ENCODE data around the gene DNM3.

Gene DNM3

DNA sequence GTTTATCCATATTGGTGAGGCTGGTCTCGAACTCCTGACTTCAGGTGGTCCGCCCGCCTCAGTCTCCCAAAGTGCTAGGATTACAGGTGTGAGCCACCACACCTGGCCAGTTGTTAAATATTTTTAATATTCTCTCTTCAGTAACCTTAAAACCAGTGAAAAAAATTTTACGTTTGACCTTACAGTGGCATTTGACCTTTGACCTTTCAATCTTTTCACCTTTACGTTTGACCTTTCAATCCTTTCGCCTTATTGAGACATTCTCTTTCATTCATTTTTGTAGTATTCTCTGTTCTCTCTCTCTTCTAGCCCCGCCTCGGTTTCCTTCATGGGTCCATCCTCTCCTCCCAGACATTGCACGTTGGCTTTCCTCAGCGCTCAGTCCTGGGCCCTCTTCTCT lies 277.9 kb downstream of the DNM3 start:
- DNase-seq: no peak

GRCh38 chr1:172120381-172120780 lies 279.1 kb downstream of the DNM3 start:
- DNase-seq: no peak

DNA sequence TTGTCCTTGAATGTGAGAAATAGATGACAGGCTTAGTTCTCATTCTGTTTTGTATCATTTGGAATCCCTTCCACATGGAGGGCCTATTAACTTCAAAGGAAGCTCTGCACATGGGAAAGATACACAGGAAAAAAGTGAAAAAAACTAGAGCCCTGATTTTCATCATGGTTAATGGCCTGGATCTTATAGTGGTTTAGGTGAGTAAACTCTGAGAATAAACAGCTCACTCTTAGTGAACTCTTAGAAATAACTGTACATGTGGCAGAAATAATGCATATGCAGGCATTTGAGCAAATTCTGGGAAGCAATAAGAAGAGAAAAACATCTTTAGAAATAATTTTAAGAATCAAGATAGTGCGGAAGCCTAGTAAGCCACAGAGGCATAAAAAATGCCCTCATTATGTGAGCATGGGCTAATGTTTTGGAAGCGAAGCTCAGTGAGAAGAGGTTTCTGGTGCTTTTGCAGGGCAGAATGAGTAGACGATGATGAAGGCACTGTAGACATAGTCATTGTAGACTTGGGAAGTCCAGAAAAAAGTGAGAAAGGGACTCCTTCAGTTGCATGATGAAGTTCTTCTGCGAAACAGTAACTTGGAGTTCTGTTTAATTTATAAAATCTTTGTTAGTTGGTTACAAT lies 279.9 kb downstream of the DNM3 start:
- DNase-seq: no peak

DNA sequence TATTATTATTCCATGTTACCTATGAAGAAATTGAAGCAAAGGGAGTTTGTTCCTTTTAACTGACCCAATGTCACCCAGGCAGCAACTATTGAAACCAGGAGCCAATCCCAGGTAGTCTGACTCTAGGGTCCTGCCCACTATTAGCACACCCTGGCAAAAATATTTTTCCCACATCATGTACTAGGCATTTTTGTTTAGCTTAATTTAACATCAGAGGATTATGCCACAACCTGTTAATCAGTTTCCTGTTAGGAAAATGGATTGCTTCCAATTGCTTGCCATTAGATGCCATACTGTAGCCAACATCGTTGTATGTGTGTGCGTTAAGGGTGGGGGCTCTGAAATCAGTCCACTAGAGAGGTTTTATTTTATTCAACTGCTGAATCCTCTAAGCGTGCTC lies 281.1 kb downstream of the DNM3 start:
- DNase-seq: no peak

DNA sequence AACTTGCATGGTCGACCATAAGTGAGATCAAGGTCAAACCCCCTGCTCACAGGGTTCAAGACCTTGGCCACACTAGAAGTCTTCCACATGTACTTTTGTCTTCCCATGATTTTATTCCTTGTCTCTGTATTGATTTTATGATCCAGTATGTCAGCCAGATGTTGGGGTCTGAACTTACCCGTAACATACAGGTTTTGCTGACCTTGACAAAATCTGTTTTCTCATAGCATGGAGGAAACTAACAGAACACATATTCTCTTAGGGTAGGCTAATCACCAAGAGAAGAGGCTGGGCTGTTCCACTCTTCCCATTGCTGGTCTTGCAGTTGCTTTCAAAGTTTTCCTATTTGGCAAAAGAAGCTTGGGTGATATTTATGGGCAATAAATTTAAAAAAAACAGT lies 284.0 kb downstream of the DNM3 start:
- DNase-seq: no peak

GRCh38 chr1:172125812-172126430 lies 284.6 kb downstream of the DNM3 start:
- DNase-seq: no peak

DNA sequence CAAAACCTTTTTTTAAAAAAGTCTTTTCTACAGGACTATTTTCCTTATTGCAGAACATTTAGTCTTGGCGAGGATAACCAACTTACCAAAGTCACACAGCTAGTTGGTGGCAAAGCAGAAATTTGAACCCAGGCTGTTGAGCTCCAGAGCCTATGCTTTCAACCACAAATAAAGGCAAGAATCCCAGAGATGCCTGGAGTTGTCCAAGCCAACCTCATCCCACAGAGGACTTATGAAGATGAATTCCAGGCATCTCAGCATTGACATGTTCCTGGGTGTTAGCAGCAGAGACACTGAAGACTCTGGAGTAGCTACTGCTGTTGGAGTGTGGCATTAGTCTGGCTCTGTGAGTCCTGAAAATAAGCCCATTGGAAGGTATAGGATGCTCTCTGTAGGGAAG lies 291.5 kb downstream of the DNM3 start:
- DNase-seq: no peak

GRCh38 chr1:172134087-172134731 lies 292.9 kb downstream of the DNM3 start:
- no peak for DNase-seq

DNA sequence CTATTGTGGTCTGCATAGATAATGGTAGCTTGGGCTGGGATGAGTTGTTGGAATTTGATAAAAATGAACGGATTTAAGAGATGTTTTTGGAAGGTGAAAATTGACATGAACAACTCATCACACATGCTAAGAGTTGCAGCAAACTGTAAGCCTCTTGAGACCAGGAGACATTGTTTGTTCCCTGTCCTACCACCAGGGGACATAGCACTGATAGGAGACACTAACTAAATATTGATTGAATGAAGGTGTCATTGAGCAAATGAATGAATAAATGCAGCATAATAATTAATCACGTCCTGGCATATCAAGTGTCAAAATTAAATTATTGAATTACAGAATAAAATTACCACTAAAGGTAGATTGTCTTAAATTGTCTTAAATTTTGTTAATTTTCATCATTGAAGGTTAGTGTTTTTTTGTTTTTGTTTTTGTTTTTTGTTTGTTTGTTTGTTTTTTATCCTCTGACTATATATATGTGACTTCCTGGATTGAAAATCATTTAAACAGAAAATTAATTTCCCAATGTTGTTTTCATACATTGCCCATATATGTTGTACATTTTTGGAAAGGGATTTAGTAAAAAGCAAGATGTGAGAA lies 293.9 kb downstream of the DNM3 start:
- peak in 1 of 2 experiments; percentile 15 for DNase-seq

- no peak for DNase-seq
Observed at GRCh38 chr1:172135978-172136610, 294.8 kb downstream of the DNM3 start.

GRCh38 chr1:172136925-172137324 lies 295.6 kb downstream of the DNM3 start:
- DNase-seq: no peak

- DNase-seq: no peak
Observed at GRCh38 chr1:172137703-172138454, 296.6 kb downstream of the DNM3 start.

GRCh38 chr1:172138634-172139033 lies 297.3 kb downstream of the DNM3 start:
- DNase-seq: no peak

- DNase-seq: no peak
Observed at GRCh38 chr1:172139196-172139595, 297.9 kb downstream of the DNM3 start.

- no peak for DNase-seq
Observed at GRCh38 chr1:172140072-172140471, 298.8 kb downstream of the DNM3 start.

GRCh38 chr1:172140591-172140990 lies 299.3 kb downstream of the DNM3 start:
- DNase-seq: no peak

DNA sequence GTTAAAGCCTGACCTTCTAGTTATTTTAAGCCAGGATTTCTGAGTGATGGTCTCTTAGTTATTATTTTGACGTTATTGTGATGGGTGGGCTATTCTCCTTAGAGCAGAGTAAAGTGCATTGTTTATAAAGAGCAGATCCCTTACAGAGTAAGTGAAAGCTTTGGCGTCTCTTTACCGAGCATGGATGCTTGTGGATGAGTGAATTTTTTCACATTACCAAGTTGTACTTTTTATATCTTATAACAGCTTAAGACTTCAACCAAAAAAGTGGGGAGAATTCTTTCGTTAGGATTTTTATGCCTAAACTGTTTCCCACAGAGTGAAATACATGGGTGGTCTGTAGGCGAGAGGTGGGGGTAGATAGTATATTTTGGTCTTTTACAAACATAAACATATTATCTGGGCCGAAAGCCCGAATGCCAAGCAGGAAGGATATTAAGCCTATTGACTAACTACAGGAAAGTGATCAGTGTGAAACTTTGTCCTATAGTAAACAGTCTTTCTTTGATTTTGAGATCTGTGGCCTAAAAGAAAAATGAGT lies 300.1 kb downstream of the DNM3 start:
- DNase-seq: no peak

- DNase-seq: no peak
Observed at GRCh38 chr1:172142324-172142723, 301.0 kb downstream of the DNM3 start.

DNA sequence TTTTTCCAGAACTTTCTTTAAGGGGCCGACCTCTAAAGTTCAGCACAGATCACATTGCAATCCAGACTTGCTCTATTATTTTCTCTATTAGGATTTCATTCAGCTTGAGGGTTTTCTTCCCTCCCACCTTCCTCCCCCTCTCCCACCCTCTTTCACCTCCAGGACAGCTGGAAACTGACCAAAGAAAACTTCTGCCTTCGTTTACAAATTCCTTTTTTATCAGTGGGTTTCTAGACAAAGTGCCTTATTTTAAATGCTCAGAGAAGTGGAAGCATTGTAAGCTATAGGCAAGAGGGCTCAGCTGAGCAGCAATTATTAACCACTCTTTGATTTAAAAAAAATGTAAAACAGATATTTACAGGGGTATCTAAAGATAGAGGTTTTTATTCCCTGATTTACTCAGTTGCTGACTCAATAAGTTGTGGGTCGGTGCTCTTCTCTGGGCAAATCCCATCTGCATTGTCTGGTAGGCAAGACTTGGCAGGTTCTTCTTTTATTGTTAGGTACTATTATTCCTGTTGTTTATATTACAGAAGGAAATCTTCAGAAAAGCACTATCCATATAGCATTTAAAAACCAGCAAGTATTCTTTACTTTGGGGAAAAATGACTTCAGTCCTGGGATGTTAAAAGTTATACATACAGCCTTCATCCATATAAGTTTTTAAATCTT lies 302.2 kb downstream of the DNM3 start:
- DNase-seq: no peak

- DNase-seq: no peak
Observed at GRCh38 chr1:172144445-172145061, 303.3 kb downstream of the DNM3 start.

DNA sequence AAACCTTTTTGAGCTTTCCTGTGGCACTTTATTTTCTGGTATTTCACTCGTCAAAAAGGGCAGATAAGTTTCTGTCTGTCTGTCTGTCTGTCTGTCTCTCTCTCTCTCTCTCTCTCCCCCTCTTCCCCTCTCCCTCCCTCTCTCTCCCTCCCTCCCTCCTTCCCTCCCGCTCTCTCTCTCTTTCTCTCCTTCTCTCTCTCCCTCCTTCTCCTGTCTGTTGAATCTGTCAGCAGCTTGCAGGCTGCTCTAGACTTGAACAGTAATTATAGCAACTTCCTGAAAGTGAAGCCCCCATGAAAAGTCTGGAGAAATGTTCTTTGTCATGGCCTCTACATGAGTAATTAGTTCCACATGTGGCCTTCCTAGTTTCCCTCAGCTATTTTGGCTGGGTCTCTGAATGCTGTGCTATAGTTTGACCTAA lies 303.9 kb downstream of the DNM3 start:
- DNase-seq: no peak

Measured in activated CD4-positive, alpha-beta T cell treated with anti-CD3 and anti-CD28 coated beads, Interleukin-2, amount 50 U/mL, for 4 hours (primary cell).